Effector CD8-positive, alpha-beta T cell (primary cell): ENCODE data around the gene CD70.
"Not testable (repeated sequence)": the region's sequence is repeated elsewhere in the genome, so short reads cannot be mapped to it uniquely, and the experiment has no call there.

ENCODE experiments used
- DNase-seq: peaks from one replicate; lab custom pipeline; 2025; lab: John Stamatoyannopoulos, UW

CD70 gene

DNA sequence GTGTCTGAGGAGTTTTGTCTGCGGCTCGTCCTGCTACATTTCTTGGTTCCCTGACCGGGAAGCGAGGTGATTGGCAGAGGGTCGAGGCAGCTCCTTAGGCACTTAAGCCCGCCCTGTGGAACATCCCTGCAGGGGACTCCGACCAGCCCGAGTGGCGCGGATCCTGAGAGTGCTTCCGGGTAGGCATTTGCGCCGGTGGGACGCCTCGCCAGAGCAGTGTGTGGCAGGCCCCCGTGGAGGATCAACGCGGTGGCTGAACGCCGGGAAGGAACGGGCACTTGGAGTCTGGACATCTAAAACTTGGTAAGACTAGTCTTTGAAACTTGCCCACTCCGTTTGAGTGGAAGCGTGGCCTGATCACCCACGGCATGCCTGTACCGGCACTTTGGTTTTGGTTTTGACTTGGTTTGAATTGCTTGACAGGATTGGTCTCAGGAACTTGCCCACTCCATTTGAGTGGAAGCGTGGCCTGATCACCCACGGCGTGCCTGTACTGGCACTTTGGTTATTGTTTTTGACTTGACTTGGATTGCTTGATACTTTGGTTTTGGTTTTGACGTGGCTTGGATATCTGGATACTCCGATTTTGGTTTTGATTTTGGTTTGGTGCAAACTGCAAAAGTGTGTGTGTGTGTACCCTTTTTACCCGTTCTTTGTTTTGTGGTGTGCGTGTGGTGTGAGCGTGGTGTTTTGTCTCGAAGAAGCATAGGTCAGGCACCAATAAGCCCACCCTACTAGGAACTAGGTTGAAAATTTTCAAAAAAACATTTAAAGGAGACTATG lies 6.7 kb upstream of the CD70 start:
- not testable (repeated sequence) for DNase-seq

DNA sequence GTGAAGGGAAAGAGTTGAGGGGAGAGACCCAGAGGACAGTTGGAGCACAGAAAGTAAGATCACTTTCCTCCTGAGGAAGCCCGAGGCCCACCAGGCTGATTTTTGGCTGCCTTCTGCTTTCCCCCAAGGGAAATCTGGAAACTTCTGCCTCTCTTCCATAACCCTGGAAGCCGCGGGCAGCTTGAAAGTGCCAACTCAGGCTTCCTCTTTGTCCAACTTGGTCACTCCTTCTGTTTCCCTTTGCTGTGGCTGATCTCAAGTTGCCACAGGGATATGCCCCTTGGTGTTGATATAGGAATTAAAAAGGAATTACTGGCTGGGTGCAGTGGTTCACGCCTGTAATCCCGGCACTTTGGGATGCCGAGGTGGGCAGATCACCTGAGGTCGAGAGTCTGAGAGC lies 5.7 kb upstream of the CD70 start:
- DNase-seq = no peak

DNA sequence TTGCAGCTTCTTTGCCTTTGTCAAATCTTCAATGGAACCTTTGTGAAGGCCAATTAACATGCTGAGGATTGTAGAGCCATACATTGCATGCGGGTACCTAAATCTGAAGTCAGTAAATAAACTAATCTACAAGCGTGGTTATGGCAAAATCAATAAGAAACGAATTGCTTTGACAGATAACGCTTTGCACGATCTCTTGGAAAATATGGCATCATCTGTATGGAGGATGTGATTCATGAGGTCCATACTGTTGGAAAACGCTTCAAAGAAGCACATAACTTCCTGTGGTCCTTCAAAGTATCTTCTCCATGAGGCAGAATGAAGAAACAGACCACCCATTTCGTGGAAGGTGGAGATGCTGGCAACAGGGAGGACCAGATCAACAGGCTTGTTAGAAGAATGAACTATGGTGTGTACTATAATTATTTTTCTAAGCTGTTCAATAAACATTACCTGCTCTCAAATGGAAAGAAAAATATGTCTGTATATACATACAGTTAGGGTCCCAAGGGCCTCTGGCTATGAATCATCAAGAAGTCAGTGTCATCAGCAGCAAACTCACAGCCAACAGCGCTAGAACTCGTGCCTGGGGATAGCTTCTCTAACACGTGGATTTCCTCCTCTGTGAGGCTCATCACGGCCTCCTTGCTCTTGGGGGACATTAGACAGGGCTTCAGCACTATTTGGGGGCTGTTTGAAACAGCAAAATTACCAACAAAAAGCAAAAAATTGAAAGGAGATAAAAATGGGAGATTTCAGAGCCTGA lies 2.9 kb upstream of the CD70 start:
- DNase-seq = no peak

DNA sequence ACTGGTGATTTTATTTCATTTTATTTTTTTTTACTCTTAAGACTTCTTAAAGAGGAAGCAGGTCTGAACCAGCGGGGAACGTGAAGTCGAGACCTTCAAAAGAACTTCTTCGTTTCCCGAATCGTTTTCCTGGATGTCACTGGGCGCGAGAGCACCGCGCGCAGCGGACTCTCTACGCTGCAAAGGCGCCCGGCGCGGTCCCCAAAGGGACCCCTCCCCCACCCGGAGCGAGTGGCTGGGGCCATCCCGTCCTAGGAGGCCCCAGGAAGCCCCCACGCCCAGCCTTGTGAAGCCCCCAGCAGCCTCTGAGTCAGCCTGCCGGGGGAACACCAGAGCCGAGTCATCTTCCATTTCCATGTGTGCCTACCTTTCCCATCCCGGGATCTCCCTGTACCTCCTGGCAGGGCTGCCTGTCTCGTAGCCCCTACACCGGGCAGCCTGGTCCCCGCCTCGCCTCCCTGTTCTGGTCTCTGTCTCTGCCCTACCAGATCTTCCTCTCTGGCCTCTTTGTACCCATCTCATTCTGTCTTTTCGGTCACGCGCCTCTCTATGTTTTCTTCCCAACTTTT lies 608 bp downstream of the CD70 start:
- DNase-seq = no peak

DNA sequence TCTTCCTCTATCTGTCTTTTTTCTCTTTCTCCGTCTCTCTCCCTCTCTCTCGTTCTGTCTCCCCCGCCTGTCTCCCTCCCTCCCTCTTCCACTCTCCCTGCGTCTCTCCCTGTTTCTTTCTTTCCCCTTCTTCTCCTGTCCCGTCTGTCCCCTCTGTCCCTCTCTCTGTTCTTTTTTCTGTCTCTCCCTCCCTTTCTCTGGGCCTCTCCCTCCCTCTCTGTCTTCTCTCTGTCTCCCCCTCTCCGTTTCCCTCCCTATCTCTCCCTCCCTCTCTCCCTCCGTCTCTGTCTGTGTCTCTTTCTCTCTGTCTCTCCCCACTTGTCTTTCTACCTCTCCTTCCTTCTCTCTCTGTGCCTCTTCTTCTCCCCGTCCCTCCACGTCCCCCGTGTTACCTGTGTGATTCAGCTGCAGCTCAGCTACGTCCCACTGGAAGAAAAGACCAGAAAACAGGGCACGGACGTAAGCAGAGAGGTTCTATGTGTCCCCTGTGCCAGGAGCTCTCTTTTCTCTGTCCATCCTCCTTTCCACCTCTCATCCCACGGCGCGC lies 1.2 kb downstream of the CD70 start:
- DNase-seq = no peak

DNA sequence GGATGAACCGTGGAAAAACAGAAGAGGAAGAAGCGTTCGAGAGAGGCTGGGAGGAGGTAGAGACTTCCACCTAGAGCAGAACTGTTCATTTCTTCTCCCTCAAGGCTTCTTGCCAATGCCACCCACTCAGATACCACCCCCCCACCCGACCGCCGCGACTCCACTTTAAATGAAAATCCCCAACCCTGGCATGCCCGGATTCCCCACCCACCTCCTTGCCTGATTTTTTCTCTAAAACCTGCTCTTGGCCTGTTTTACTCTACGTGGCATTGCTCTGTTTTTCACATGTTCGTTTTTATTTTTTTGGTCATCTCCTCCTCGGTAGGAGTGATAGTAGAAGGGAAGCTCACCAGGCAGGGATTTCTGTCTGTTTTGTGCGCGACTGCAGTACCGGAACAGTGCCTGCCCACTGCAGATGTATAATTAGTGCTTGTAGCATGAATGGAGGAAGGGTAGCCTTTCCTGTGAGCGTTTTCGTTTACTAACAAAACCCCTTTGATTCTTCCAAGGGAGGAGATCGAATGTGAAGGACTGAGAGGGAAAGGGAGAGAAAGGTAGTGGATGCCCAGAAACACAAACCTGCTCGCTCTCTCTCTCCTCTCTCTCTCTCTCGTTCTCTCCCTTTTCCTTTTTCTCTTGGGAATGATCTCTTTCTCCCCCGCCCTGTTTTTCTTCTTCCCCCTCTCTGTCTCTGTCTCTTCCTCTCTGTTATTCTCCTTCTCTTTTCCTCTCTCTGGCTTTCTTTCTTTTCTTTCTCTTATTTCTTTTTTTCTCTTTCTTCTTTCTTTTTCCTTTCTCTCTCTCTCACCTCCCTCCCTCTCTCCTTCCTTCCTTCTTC lies 2.2 kb downstream of the CD70 start:
- DNase-seq = no peak

DNA sequence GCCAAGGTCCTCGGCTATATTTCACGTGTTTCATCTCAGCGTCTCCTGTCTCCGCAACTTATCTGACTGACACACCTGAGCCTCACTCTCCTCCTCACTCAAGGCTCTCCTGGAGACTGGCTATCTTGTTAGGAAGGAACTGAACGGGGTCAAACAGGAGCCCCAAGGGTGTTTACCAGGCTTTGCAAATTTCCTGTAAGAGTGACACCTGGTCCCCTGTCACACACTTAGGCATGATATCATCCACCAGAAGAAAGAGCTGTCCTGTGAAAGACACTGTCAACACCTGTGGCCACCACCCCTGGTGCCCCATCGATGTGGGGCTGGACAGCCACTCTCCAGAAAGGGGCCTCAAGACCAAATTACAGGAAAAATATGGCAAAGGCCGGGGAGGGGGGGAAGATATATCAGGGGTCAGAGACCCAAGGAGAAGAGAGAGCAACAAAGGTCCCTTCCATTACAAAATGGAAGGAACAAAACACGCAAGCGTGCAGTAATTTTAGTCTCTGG lies 2.9 kb downstream of the CD70 start:
- no peak for DNase-seq

DNA sequence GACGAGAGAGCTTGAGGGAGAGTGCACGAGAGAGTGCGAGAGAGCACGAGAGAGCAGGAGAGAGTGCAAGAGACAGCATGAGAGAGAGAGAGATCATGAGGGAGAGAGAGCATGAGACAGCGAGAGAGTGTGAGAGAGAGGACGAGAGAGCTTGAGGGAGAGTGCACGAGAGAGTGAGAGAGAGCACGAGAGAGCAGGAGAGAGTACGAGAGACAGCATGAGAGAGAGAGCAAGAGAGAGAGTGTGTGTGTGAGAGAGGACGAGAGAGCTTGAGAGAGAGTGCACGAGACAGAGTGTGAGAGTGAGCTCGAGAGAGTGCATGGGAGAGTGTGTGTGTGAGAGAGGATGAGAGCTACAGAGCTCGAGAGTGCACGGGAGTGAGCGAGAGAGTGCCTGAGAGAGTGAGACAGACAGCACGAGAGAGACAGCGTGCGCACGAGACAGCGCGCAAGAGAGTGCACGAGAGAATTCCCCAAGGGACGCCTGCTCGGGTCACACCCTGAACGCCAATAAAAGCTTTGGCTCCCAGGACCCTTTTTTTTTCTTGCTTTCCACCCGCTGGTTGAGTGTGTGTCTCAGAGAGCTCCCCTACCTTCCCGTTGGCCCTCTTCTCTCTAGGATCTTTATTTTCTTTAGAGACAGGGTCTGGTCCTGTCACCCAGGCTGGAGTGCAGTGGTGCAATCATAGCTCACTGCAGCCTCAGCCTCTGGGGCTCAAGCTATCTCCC lies 3.7 kb downstream of the CD70 start:
- DNase-seq = no peak

DNA sequence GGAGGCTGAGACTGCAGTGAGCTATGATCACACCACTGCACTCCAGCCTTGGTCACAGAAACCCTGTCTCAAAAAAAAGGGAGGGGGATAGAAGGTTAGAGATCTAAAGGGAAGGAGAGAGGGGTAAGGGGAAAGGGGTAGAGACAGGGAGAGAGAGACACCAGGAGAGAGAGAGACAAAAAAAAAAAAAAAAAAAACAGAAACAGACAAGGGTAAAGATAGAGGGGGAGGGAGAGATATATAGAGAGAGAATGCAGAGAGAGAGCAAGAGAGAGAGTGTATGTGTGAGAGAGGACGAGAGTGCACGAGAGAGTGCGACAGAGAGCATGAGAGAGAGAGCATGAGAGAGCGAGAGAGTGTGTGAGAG lies 4.2 kb downstream of the CD70 start:
- no peak for DNase-seq

DNA sequence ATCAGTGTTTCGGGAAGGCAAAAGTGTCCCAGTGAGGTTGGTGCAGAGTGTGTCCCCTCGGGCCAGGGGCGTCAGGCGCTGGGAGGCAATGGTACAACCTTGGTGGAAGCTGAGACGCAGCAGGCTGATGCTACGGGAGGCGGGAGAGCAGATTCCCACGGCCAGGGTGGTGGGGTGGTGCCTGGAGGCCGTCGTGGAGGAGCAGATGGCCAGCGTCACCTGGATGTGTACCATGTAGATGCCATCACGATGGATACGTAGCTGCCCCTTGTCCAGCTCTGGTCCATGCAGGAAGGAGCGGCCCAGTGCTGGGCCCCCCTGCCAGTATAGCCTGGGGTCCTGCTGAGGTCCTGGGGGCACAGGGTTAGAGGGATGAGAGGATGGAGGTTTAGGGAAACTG lies 4.9 kb downstream of the CD70 start:
- DNase-seq = no peak

DNA sequence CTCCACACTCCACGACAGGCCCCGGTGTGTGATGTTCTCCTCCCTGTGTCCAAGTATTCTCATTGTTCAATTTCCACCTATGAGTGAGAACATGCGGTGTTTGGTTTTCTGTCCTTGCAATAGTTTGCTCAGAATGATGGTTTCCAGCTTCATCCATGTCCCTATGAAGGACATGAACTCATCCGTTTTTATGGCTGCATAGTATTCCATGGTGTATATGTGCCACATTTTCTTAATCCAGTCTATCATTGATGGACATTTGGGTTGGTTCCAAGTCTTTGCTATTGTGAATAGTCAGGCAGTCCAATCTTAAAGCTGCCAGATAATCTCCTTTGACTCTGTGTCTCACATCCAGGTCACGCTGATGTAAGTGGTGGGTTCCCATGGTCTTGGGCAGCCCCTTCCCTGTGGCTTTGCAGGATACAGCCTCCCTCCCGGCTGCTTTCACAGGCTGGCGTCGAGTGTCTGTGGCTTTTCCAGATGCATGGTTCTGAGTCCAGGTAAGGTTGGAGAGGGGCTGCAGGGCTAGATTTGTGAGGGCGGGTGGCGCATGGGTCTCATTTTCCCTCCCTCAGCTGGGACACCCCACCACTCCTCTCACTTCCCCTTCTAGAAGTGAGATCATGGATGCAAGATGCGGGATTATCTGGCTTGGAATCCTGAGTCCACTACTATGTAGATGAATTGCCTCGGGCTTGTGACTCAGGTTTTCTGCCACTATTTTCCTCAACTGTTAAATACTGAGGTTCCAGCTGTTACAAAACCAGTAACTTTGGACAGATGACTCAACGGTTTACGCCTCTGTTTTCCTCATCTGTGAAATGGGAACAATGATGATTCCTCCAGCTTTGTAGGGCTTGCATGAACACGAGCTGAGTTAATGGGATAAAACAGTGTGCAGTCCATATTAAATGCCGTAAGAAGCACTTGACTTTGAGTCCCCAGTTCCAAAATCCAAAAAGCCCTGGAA lies 8.2 kb downstream of the CD70 start:
- not testable (repeated sequence) for DNase-seq

DNA sequence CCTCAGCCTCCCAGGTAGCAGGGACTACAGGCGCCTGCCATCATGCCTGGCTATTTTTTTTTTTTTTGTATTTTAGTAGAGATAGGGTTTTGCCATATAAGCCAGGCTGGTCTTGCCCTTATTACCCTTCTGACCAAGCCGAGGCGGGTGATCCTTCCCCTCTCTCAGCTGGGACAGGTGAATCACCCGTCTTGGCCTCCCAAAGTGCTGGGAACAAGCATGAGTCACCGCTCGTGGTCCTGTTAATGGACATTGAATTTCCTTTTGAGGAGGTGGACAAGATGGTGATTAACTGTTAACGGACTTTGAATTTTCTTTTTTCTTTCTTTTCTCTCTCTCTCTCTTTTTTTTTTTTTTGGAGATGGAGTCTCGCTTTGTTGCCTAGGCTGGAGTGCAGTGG lies 10.6 kb downstream of the CD70 start:
- no peak for DNase-seq

DNA sequence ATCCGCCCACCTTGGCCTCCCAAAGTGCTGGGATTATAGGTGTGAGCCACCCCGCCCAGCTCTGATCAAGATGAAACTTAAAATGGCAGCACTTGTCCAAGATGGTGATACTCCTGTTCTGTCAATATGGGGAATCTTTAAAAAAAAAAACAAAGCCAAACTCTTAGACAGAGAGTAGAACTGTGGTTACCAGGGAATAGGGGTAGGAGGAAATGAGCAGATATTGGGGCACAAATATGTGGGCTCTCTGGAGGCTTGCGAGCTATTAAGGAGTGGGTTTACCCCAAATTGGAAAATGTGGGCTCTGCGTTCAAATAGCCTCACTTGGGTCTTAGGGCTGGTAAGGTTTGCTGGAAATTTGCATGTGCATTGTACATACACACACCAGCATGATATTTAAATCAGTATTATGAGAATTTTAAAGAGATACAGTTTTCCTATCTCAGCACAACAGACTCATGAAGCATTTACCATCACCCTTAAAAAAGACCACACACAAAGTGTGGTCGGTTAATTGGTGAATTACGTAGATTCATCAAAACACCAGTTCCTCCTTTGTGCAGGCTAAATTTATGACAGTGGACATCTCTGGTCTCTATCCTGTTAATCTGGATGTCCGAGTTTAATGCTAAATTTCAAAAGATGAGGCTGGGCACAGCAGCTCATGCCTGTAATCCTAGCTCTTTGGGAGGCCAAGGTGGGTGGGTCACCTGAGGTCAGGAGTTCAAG lies 11.3 kb downstream of the CD70 start:
- DNase-seq = no peak

DNA sequence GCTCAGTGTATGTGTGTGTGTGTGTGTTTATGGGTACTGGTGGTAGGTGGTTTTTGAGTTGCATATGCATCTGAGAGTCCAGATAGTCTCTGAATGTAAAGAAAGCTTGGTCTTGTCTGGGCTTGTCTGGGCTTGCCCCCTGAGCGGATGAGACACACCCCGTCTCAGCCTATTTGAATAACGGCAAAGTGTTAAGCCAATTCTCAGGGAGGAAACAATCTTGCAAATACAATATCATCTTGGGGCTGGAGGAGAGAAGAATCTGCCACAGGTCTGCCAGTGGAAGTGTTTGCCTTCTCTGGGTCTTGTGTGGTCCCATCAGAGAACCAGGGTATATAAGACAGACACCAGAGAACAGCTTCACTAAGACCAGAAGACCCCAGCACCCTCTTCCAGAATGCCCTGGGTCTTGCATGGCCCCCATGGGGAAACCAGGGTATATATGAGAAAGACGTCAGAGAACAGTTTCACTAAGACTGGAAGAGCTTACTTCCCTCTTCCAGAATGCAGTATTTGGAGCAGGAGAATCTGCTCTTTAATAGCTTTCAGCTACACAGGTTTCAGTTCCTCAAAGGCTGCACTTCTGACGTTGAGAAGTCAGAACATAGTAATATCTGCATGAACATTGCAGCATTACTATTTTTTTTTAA lies 13.3 kb downstream of the CD70 start:
- no peak for DNase-seq

DNA sequence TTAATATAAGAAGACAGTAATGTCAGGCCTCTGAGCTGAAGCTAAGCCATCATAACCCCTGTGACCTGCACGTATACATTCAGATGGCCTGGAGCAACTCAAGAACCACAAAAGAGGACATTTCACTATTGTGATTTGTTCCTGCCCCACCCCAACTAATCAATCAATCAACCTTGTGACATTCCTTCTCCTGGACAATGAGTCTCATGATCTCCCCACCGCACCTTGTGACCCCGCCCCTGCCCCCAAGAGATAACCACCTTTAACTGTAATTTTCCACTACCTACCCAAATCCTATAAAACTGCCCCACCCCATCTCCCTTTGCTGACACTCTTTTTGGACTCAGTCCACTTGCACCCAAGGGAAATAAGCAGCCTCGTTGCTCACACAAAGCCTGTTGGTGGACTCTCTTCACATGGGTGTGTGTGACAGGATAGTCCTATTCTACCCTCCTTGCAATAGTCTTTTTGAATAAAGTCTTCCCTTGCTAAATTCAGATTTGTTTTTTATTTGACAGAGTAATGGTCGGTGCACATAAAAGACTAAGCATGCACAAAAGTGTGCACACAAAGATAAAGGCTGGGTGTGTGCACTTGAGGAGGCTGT lies 14.0 kb downstream of the CD70 start:
- DNase-seq = no peak

DNA sequence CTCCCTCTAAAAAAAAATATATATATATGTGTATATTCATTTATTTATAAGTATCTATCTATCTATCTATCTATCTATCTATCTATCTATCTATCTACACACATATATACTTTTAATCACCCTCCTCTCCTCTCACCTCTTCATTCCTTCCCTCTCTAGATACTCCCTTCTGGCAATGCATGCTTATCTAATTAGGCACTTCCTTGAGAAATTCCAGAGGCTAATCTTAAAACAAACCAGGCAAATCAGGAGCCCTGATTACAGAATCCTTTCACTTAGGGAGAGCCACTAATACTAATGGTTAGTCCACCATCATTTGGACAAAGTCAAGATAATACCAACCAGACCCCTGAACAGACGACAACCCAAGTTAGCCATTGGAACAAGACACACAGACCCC lies 17.6 kb downstream of the CD70 start:
- DNase-seq = no peak

DNA sequence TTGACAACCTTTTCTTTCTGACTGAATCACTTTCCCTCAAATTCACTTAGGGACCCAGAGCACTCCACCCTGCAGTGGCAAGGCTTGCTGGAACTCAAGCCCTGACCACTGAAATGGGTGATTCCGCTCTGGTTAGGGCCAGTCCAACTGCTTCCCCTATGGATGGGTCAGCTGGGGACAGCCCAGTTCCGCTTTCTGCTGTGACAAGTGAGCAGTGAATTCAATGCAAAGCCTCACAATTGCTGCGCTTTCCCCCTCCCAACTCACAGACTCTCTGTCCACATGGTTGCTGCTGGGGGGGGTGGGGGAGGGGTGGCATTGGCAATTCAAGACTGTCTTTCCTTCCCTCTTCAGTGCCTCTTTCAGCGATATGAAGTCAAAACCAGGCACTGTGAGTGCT lies 18.7 kb downstream of the CD70 start:
- no peak for DNase-seq

DNA sequence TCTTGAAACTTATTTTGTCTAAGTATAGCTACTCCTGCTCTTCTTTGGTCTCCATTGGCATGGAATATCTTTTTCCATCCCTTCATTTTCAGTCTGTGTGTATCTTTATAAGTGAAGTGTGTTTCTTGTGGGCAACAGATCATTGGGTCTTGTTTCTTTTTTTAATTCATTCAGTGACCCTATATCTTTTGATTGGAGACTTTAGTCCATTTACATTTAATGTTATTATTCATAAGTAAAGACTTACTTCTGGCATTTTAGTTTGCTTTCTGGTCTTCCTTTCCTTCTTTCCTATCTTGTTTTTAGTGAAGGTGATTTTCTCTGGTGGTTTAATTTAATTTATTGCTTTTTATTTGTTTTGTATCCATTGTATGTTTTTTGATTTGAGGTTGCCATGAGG lies 19.8 kb downstream of the CD70 start:
- DNase-seq = no peak
